GM12891 (cell line): ENCODE data around the gene SPATA33.

Source experiments
- PAX5 ChIP-seq: IDR thresholded peaks from 2 replicates; pipeline ENCODE4 v1.6.1; 2011; ENCODE audit warnings: low read length, moderate library complexity, mild to moderate bottlenecking; ENCODE audit not compliant: insufficient read depth, severe bottlenecking
- POLR2A ChIP-seq: IDR thresholded peaks from 2 replicates; pipeline ENCODE4 v1.6.1; 2011; ENCODE audit warnings: low read depth, low read length, control low read depth
- POLR2AphosphoS5 ChIP-seq: IDR thresholded peaks from 2 replicates; pipeline ENCODE4 v1.6.1; 2011; ENCODE audit warnings: low read depth, low read length, control low read depth
- SPI1 ChIP-seq: IDR thresholded peaks from 2 replicates; pipeline ENCODE4 v1.6.1; 2011; ENCODE audit warnings: low read depth, low read length, control low read depth
- TAF1 ChIP-seq: IDR thresholded peaks from 2 replicates; pipeline ENCODE4 v1.6.1; 2011; ENCODE audit warnings: low read depth, low read length, control low read depth

DNA sequence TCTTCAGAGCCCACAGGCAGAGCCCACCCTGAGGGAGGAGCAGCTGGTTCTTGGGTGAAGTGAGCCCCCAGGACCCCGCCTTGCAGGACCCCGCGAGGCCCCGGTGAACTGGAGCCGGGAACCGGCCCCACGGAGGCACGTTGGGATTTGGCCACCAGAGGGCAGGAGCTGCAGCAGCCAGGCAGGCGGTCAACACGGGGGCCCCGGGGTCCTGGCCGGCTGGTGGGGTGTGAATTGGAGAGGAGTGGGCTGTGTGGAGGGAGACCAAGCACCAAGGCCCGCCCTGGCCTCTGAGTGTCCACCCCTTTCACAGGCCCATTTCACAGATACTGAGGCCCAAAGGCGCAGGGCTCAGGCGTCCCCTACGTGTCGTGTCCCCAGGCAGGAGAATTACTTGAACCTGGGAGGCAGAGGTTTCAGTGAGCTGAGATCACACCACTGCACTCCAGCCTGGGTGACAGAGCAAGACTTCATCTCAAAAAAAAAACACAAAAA is 42.0 kb upstream of the SPATA33 start:
- no peak for TF ChIP-seq POLR2A
- TF ChIP-seq POLR2AphosphoS5 = no peak
- TF ChIP-seq TAF1 = no peak
- no peak for TF ChIP-seq SPI1
- no peak for TF ChIP-seq PAX5
